ENCODE measurements around the gene COL27A1.

DNA sequence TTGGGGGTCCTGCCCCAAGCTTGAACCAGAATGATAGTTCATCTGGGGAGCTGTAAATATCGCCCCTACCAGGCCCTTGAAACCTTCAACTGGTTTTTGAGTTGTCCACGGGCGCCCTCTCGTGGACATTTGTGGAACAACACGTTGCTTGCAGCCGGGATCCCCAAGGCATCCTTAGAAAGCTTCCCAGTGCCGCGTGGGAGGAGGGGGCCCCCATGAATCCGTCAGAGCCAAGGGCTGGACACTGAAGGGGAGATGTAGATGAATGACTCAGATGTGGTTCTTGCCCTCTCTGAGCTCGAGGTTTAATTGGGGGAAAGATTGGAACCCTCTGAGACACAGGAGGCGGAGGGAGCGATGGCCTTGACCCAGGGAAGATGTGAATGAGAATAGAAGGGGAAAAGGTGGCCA, 135.7 kb downstream of the COL27A1 start:
- no peak for TF ChIP-seq POLR2AphosphoS5 (IDR thresholded peaks at IDR 0.05; ENCODE audit: low read depth, low read length)
- TF ChIP-seq POLR2A (IDR thresholded peaks at IDR 0.05; ENCODE audit: low read depth, low read length) = no peak

Measured in GM12892 (cell line).